HEK293T (cell line): Measurements from ENCODE around the gene ZNF618.

Experiments
- FOXA1 ChIP-seq: fragments of 450-650 bp; IDR thresholded peaks from 2 replicates; pipeline ENCODE4 v1.6.1; 2016; ENCODE audit warnings: mild to moderate bottlenecking
- TARDBP ChIP-seq: fragments of 450-650 bp; IDR thresholded peaks from 2 replicates; pipeline ENCODE4 v1.6.1; 2016

GRCh38 chr9:113886466-113886865 lies 10.4 kb downstream of the ZNF618 start:
- TF ChIP-seq TARDBP (no peak), FOXA1 (no peak)
